PC-9 (cell line): Measurements from ENCODE around the gene CEP57. TPM values are rescaled to one million over a fixed set of nuclear protein-coding genes. Genes with fewer than 3 reads are reported as not detected.

Source experiments
- BruUV-seq: library from RNA; stranded (reverse); fragments of 400-500 nt; replicated peaks from 2 replicates; lab custom pipeline; 2021; lab: Mats Ljungman, UMichigan
- CTCF ChIA-PET: fragments of 300-600 bp; sonication (Branson Sonifier 250); formaldehyde crosslinking; loops from one replicate; lab custom pipeline; 2022; ENCODE audit warnings: antibody characterized with exemption; lab: Charles Lee
- POLR2A ChIA-PET: fragments of 300-600 bp; sonication (Branson Sonifier 250); formaldehyde crosslinking; loops from one replicate; lab custom pipeline; 2022; ENCODE audit warnings: antibody characterized with exemption; ENCODE audit not compliant: unreplicated experiment; lab: Charles Lee
- DNase-seq, 2 experiments: peaks; one replicate each; pipeline versions ENCODE4 v3.0.0 to v3.0.0-alpha.2; 2015 to 2022; ENCODE audit warnings: mixed read lengths in 1 of 2
- H2AFZ ChIP-seq: fragments of 200-600 bp; sonication (generic); 2 replicates; pipeline ENCODE4 v1.8.1; 2017; ENCODE audit warnings: antibody characterized with exemption
- H3F3A ChIP-seq: fragments of 200-600 bp; sonication (generic); 2 replicates; pipeline ENCODE4 v1.8.1; 2017; ENCODE audit warnings: antibody characterized with exemption, mild to moderate bottlenecking, low read depth; ENCODE audit not compliant: insufficient read depth
- H3K27ac ChIP-seq: fragments of 200-600 bp; sonication (generic); 2 replicates; pipeline ENCODE4 v1.6.1; 2016; ENCODE audit warnings: mixed run types
- H3K27me3 ChIP-seq: fragments of 200-600 bp; sonication (generic); 2 replicates; pipeline ENCODE4 v1.6.1; 2016; ENCODE audit warnings: low read depth, mixed run types; ENCODE audit not compliant: insufficient read depth
- H3K36me3 ChIP-seq: fragments of 200-600 bp; sonication (generic); 2 replicates; pipeline ENCODE4 v1.6.1; 2016; ENCODE audit warnings: low read depth, mixed run types
- H3K4me1 ChIP-seq: fragments of 200-600 bp; sonication (generic); replicated peaks from 2 replicates; pipeline ENCODE4 v1.6.1; 2016; ENCODE audit warnings: mixed run types; ENCODE audit not compliant: insufficient read depth
- H3K4me2 ChIP-seq: fragments of 200-600 bp; sonication (generic); 2 replicates; pipeline ENCODE4 v1.6.1; 2017; ENCODE audit warnings: mixed run types
- H3K4me3 ChIP-seq: fragments of 200-600 bp; sonication (generic); 2 replicates; pipeline ENCODE4 v1.6.1; 2016; ENCODE audit warnings: mixed run types
- H3K79me2 ChIP-seq: fragments of 200-600 bp; sonication (generic); 2 replicates; pipeline ENCODE4 v1.6.1; 2017; ENCODE audit warnings: low read depth, mixed run types
- H3K9me2 ChIP-seq: fragments of 200-600 bp; sonication (generic); 2 replicates; pipeline ENCODE4 v1.8.1; 2017; ENCODE audit warnings: mild to moderate bottlenecking; ENCODE audit not compliant: insufficient read depth
- H3K9me3 ChIP-seq: fragments of 200-600 bp; sonication (generic); 2 replicates; pipeline ENCODE4 v1.8.1; 2016; ENCODE audit warnings: low read depth; ENCODE audit not compliant: insufficient read depth
- H4K20me1 ChIP-seq: fragments of 200-600 bp; sonication (generic); 2 replicates; pipeline ENCODE4 v1.8.1; 2017; ENCODE audit not compliant: insufficient read depth
- EZH2 ChIP-seq: fragments of 200-600 bp; sonication (generic); IDR thresholded peaks from 2 replicates; pipeline ENCODE4 v1.8.0; 2017; ENCODE audit warnings: antibody characterized with exemption, low read depth
- intact Hi-C: fragments of 100-400 bp; cut with micrococcal nuclease; formaldehyde crosslinking; loops from one replicate; pipeline ENCODE4 v1.10.0; 2022; ENCODE audit not compliant: unreplicated experiment
- total RNA-seq: library from RNA; stranded (reverse); gene quantifications from 2 replicates; pipeline ENCODE4 v1.2.3, GENCODE V29; 2021
- TF ChIP-seq, protein P1 (sequence below): fragments of 200-600 bp; sonication (generic); conservative IDR thresholded peaks from 2 replicates; pipeline ENCODE4 v1.6.1; 2017; ENCODE audit warnings: mixed run types, antibody characterized with exemption, mild to moderate bottlenecking, moderate library complexity

Gene CEP57
- total RNA-seq, 1 experiment from 2014 or later, result 64.5 TPM

DNA sequence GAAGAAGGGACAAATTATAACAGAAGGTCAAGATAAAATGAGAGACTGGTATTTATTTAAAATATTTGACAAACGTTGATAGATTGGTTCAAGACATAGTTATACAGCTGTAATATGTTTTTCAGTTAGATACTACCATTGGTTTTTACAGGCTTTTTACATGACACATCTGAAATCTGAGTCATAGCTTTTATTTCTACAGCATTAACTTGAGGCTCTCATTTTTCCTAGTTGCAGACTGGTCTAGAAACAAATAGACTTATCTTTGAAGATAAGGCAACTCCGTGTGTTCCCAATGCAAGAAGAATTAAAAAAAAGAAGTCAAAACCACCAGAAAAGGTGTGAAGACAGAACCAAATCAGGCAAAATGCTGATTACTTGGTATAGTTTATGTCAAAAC lies 31.3 kb downstream of the CEP57 start:
- no peak overlapping the region for H3K27ac ChIP-seq
- TF ChIP-seq, protein P1, sequence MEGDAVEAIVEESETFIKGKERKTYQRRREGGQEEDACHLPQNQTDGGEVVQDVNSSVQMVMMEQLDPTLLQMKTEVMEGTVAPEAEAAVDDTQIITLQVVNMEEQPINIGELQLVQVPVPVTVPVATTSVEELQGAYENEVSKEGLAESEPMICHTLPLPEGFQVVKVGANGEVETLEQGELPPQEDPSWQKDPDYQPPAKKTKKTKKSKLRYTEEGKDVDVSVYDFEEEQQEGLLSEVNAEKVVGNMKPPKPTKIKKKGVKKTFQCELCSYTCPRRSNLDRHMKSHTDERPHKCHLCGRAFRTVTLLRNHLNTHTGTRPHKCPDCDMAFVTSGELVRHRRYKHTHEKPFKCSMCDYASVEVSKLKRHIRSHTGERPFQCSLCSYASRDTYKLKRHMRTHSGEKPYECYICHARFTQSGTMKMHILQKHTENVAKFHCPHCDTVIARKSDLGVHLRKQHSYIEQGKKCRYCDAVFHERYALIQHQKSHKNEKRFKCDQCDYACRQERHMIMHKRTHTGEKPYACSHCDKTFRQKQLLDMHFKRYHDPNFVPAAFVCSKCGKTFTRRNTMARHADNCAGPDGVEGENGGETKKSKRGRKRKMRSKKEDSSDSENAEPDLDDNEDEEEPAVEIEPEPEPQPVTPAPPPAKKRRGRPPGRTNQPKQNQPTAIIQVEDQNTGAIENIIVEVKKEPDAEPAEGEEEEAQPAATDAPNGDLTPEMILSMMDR, result no peak
- TF ChIP-seq EZH2, result no peak

DNA sequence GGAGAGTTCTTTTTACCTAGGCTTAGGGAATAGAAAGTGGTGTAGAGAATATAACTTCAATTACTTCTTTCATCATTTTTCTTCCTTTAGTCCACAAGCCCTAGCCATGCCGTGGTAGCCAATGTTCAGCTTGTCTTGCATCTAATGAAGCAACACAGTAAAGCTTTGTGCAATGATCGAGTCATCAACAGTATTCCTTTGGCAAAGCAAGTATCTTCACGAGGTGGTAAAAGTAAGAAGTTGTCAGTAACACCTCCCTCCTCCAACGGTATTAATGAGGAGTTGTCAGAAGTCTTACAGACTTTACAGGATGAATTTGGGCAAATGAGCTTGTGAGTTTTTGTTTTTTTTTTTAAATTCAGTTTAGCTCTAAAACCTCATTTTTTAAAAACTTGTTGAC lies 37.4 kb downstream of the CEP57 start:
- DNase-seq, result no peak
- H3K4me1 ChIP-seq, result no peaks in the 10 kb centered on the region
- no peak overlapping the region for H3K4me2 ChIP-seq
- no peaks in the 10 kb centered on the region for H3K9me3 ChIP-seq
- no peaks in the 10 kb centered on the region for H3K27me3 ChIP-seq
- no peak overlapping the region for H2AFZ ChIP-seq
- ChIA-PET POLR2A (no interaction called here), CTCF (no interaction called here)
- no TSS peak for BruUV-seq
- no peaks in the 10 kb centered on the region for H3K79me2 ChIP-seq
- intact Hi-C loops, result no loop called here
- no peaks in the 10 kb centered on the region for H3K9me2 ChIP-seq
- H4K20me1 ChIP-seq, result no peaks in the 10 kb centered on the region
- H3K27ac ChIP-seq, result no peak overlapping the region
- peaks cover 22% of the 10 kb centered on the region for H3F3A ChIP-seq
- no peak overlapping the region for H3K4me3 ChIP-seq
- peaks cover 35% of the 10 kb centered on the region; the same call in 1 of the 2 replicates for H3K36me3 ChIP-seq
- TF ChIP-seq EZH2, result no peak
- TF ChIP-seq, protein P1, result no peak

More for the DNA sequence above, 31.3 kb downstream of the CEP57 start:
- Histone ChIP-seq H3K9me3 (no peaks in the 10 kb centered on the region), H3F3A (peaks cover 8% of the 10 kb centered on the region; the same call in 1 of the 2 replicates), H3K4me2 (no peak overlapping the region), H4K20me1 (no peaks in the 10 kb centered on the region), H3K4me1 (no peaks in the 10 kb centered on the region), H3K79me2 (no peaks in the 10 kb centered on the region), H3K27me3 (no peaks in the 10 kb centered on the region), H2AFZ (no peak overlapping the region), H3K4me3 (no peak overlapping the region), H3K36me3 (peaks cover 8% of the 10 kb centered on the region), H3K9me2 (no peaks in the 10 kb centered on the region)
- CTCF ChIA-PET, result no interaction called here
- intact Hi-C loops, result no loop called here
- BruUV-seq, result no TSS peak
- peak in 1 of 2 experiments; percentile 19 for DNase-seq
- POLR2A ChIA-PET, result no interaction called here

DNA sequence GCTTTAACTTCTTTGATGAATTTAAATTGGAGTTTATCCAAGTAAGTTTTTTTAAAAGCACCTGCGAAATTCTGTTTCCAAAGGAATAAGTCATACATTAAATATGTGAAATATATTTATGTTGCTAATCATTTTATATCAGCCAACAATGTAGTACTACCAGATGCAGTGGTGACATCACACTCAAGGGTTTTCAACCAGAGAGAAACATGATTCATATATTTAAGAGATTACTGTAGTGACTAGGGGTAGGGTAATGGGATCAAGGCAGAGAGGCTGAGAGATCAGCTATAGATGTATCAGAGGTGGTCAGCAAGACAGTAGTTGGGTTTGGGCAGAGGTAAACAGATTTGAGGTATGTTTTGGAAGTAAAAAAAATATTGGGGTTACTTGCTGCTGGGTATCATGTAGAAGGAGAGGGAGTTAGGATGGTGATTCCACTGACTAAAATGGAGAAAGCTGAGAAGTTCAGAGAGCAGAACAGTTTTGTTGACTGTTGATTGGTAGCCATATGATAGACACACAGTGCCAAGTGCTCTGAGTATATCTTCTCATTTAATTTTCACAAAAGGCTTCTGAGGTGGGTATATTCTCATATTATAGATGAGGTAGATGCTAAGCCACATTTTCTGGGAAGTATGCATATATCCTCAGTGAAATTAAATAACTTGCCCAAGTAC lies 39.4 kb downstream of the CEP57 start:
- TF ChIP-seq, protein P1, result no peak
- no peak for TF ChIP-seq EZH2
- no peak overlapping the region for H2AFZ ChIP-seq
- H3F3A ChIP-seq, result peaks cover 27% of the 10 kb centered on the region
- no peak overlapping the region for H3K4me3 ChIP-seq
- H3K4me2 ChIP-seq, result no peak overlapping the region
- no peaks in the 10 kb centered on the region for H3K9me3 ChIP-seq
- BruUV-seq, result no TSS peak
- DNase-seq, result no peak
- no peaks in the 10 kb centered on the region for H3K4me1 ChIP-seq
- no peaks in the 10 kb centered on the region for H3K9me2 ChIP-seq
- ChIA-PET POLR2A (interaction anchor here (0.5 kb wide), 1 partner anchor 78 kb away, joined by 3 read pairs; no protein-coding TSS in a partner anchor), CTCF (interaction anchor here (0.6 kb wide), 1 partner anchor 145 kb away, joined by 3 read pairs; no protein-coding TSS in a partner anchor)
- intact Hi-C loops, result loop anchor here (10.0 kb wide), 1 partner anchor 395 kb away; no protein-coding TSS in a partner anchor
- no peaks in the 10 kb centered on the region for H4K20me1 ChIP-seq
- H3K36me3 ChIP-seq, result peaks cover 52% of the 10 kb centered on the region
- H3K27me3 ChIP-seq, result no peaks in the 10 kb centered on the region
- H3K27ac ChIP-seq, result no peak overlapping the region
- no peaks in the 10 kb centered on the region for H3K79me2 ChIP-seq
